Stimulated activated CD4-positive, alpha-beta T cell treated with anti-CD3 and anti-CD28 coated beads, Interleukin-12 subunit alpha, Interleukin-12 subunit beta, amount 100 ng/mL, for 48 hours (primary cell): ENCODE measurements around the gene PLD1.

ENCODE experiments used
- DNase-seq, 3 donors: peaks; one replicate each; pipeline ENCODE4 v3.0.0-alpha.2; 2020; ENCODE audit warnings: low read depth in 2 of 3, low spot score in 1 of 3

PLD1 gene

DNA sequence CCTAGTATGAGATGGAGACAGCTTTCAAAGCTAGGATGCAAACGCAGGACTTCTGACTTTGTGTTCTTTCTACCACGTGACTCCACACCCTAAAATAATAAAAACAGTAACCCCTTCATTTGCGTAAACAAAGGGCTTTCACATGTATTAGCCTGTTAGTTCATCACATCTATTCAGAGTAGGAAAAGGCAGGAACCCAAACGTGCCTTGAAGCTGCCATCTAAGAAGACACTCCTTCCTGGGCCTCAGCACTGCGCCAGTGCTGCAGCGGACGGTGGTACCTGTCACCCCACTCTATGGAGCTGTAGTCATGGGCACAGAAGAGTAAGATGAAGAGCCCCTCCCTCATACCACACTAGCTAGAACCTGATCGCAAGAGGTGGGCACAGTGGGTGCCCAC, 34.3 kb downstream of the PLD1 start:
- no peak for DNase-seq

DNA sequence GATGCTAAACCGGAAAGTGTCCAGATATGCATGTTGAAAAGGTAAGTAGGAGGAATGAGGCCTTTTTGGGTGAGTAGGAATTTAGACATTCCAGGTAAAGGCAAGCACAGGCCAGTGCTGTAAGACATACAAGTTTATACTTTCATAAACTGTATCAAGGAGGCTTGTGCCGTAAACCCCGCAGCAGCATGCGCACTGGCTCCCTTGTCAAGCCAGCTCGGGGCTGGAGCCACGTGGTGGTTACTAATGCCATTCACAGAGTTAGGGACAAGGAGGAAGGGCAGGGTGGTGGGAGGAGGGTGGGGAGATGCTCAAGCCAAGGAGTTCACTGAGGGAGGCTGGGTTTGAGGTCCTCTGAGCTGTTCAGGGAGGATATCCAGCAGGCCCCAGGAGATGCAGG, 35.8 kb downstream of the PLD1 start:
- DNase-seq = no peak

DNA sequence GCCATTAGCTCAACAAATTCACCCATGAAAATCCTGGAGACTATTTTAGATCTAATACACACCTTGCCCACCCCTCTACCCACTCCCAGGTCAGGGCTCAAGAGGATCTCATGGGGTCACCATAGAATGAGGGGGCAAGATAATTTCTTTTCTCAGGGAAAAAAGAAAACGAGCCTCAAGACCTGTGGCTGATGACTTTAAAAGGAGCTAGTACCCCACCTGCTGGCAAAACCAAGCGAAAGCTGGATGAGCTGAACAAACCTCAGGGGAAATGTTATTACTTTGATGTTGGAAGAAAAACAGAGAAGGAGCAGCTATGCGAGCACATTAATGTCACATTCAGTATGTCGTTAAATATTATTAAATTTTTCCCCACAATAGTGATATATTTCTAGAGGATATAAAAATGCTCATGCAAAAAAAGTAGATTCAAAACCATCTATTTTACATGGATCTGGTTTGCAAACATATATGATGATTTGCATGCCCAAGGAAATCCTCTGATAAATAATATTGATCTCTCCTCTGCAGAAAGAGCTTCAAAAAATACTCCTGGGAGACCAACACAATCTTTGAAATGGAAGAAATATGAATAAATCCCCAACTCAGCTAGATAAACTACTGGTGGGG, 37.7 kb downstream of the PLD1 start:
- peak; percentile 11 to 40 (median 19) for DNase-seq

DNA sequence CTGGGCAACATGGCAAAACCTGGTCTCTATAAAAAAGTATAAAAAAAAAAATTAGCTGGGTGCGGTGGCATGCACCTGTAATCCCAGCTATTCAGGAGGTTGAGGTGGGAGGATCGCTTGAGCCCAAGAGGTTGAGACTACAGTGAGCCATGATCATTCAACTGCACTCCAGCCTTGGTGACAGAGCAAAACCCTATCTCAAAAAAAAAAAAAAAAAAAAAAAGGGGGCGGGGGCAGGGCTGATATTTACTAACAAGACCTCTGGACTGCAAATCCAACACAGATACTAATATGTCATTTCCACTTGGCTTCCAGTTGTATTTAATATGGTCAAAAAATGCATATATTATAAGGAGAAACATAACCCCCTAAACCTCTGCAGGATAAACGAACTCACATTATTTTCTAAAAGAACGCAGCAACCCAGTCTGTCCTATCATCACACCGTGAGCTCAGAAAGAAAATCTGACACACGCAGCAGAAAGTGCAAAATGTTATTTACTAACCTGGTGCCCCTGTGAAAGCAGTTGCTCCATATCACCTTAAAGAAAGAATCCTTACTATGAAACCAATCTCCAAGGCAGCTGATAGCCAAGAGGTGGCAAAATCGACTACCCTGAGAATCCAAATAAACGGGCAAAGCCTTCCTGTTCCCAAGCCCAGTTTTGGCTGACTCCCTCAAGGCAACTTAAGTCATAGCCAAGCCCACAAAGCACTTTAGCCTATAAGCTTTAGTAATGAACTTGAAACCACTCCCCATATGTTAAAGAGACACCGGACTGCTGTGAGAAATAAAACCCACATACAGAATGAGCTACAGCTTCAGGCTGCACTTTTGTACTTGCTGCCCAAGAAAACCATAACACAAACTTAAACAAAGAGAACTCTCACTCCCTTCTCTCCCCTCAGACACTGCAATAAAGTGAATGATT, 39.3 kb downstream of the PLD1 start:
- DNase-seq = no peak

DNA sequence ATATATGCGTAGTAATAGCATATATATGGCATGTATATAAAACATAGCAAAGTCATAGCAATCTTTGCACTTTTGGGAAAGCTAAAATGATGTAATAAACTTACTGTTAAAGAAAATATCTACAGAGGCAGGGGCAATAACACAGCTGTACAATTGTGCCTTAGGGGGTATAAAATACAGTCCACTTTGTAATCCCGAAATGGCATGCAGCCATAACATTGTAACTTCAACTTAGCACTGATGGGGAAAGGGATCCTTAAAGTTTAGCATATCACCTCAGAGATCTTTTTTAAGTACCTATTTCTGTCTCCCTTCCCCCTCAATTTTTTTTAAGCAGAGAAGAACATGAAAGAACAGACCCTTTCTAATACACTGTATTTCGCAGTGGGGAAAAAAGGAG, 40.8 kb downstream of the PLD1 start:
- no peak for DNase-seq

DNA sequence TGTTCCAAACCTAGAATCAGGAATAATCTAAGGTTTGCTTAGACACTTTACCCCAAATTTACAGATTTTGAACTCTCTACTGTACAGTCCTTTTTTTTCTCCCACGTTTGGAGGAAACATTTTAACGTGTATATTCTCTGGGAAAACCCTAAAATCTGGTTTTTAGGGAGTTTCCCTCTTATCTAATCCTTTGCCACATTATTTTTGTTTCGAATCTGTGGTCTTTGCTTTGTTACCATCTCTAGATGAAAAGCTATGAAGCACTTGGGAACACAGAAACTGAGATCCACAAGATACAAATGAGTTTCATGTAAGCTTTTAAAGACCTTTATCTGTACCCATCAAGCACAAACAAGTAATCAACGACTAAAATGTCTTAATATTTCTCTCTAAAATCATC, 41.3 kb downstream of the PLD1 start:
- no peak for DNase-seq

DNA sequence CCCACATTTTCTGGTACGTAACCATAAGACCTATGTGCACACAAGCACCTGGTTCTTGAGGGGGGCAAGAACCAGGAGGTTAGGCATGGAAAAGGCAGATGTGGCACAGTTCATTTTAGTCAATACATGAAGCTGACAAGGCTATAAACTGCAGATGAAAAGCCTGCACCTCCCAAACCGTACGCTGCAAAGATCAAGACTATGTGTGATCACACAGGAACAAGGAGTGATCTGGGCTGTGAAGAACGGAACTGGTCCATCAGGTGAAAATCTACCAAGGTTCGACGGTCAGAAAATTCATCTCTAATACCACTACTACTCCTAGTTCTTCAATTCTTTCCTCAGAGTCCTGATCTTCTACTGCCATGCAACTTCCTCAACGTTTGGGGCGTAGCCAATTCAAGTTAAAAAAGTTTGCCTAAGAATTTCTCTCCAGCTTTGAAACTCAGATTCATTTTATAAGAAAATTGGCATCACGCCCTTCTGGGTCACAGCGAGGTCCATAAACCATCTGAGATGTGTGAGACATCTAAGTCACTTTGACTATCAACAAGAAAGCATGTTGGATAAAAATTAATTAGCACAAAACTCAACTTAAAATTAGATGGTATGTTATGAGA, 41.9 kb downstream of the PLD1 start:
- no peak for DNase-seq

DNA sequence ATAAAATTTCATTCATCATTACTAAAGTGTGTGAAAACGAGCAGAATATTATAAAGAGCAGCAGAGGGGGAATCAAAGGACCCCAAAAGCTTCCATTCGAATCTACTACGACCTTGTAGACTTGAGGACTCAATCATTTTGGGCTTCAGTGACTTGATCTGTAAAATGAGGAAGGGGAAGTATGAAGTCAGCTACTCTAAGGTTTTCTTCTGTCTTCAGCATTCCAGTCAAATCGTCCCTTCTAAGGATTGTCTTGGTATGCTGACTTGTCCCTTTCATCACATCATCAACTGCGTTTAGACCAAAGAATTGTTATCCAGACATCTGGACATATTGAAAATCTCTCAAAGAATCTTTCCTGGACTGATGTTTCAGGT, 44.8 kb downstream of the PLD1 start:
- no peak for DNase-seq

DNA sequence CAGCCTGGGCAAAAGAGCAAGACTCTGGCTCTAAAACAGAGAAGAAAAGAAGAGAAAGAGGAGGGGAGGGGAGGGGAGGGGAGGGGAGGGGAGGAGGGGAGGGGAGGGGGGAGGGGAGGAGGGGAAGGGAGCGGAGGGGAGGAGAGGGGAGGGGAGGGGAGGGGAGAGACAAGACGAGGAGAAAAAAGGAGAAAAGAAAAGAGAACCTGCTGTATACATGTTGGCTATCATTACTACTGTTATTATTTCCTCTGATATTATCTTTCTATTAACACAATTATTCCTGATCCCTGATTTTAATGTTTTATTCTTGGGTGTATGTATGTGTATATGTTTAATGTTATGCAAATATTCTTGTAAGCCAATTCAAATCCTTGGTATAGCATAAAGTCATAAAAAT, 46.9 kb downstream of the PLD1 start:
- DNase-seq = no peak

DNA sequence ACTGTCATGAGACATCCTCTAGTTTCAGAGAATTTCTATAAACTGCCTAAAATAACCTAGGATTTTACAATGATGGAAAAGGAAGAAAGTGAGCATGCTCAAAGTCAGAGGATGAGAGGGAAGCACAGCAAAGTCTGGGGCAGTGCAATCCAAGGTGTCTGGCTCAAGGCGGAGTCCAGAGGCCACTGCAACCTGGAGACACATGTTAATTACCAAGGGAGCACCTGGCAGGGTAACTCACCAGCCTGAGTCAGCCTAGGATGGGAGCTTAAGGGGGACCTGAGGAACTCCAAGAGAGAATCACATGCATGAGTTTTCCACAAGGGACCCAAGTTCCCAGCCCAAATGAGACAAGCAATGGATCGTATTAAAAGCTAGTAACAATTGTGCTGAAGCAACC, 49.8 kb downstream of the PLD1 start:
- DNase-seq = no peak

DNA sequence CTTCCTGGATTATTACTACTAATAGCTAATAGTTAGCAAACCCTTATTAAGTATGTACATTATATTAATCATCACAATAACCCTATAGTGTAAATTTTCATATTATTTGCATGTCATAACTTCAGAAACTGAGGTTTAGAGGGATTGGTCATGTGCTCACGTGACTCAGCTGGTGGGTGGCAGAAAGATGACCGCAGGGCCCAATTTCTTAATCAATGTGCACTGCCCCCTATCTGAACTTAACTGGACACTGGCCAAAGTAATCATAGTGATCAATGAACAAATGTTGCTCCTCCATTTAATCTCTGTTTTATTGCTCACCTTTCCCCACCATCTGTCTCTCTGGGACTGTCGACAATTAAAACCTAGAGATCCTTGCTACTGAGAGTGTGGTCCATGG, 52.2 kb downstream of the PLD1 start:
- no peak for DNase-seq

DNA sequence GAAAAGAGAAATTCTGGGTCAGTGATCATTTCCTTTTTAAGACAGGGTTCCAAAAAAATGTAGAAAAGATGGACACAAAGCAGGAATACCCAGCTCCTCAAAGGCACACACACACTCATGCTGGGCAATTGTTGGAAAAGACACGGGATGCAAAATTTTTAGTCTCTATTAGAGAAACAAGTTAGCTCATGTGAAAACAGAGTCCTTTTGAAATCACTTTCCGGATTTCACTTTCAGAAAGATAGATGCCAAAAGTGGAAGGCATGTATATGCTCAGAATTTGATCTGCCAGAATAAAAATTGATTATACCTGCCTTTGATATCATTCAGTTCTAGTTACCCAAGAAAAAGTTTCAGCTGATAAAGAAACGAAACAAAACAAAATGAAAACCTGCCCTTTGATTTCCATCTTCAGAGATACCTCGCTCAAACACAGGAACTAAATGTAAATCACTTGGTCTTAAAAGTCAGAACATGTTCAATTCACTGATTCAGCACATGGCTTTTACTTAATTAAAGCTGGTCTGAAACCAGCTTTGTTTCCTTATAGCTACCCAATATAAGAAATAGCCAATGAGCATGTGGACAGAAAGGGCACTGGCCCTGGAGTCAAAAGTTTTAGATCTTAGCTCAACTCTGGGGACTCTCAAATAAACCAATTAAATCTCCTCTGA, 52.8 kb downstream of the PLD1 start:
- DNase-seq = no peak

DNA sequence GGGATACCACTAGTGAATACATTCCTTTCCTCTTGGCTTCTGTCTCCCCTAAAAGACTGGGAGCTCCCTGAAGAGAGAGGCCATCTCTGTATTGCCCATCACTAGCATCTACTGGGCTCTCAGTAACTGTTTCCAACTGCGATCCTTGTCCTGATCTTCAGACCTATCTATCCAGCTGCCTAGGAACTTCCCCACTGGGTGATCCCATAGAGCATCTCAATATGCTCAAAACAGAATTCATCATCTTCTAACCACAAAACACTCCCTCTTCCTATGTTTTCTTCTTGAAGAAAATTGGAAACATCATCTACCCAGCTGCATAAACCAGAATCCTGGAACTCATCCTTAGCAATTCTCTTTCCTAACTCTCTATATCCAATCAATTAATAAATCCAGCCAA, 54.6 kb downstream of the PLD1 start:
- DNase-seq = no peak

DNA sequence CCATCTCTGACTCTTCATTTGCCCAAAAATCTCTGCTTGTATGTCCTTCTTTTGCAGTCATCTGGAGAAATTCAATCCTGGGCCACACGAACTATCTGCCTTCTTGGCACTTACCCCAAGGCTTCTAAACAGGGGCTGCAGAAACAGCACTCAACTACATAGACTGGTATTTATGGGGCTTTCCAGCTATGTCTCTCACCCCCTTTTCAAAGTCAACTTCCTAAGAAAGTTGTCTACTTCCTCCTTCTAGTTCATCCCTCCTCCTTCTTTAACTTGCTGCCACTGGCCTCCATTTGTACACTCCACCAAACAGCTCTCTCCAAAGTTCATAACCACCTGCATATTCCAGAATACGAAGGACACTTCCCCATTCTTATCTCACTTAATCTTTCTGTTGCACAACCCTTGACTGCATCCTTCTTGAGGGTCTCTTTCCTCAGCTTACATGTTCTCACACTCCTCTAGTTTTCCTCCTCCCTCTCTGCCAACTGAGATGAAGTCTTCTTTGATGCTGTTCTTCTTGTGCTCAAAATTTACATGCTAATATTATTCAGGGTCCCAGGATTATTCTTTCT, 55.2 kb downstream of the PLD1 start:
- no peak for DNase-seq

DNA sequence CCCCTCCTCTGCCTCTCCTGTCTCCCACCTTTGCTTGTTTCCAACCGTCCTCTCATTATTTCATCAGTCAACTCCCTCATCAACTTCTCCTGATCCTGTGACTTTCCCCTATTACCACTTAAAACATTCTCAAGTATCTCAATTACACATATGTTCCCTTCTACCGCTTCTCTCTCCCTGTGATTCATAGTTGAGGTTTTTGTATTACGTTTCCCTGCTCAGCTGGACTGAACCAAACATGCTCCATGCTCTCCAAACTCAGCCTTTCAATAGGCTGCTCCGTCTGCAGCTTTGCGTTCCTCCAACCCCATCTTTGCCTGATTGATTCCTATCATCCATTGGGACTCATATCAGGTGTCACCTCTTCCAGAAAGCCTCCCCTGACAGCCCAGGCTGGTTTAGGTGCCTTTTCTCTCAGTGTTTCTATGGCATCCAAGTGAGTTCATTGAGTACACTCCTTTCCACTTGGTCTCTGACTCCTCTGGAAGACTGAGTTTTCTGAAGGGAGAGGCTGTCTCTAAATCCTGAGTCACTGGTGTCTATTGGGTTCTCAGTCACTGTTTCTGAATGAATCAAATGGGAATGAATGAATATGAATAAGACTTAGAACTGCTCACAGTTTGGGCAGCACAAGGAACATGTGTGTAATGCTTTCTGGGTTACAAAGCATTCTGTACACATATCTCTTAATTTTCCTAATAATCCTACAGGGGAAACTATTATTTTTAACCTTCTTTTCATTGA, 56.4 kb downstream of the PLD1 start:
- no peak for DNase-seq

DNA sequence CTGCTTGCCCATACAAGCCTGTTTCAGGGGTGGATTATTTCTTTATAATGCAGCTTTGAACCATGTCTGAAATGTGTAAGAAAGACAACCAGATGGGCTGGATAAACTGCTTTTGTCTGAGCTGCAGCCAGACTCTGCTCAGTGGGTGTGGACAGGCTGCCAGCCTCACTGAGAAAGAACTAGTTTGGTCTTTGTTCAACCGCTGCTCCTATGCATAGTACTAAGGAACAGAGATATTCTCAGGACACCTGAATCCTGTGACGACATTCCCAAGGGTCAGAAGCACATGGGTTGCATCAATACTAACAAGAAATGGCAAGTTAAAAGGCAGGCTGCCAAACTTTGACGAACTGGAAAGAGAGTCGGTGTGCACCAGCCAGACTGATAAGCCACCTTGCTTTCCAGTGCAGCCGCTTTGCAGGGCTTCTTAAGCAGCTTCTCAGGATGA, 57.2 kb downstream of the PLD1 start:
- no peak for DNase-seq

DNA sequence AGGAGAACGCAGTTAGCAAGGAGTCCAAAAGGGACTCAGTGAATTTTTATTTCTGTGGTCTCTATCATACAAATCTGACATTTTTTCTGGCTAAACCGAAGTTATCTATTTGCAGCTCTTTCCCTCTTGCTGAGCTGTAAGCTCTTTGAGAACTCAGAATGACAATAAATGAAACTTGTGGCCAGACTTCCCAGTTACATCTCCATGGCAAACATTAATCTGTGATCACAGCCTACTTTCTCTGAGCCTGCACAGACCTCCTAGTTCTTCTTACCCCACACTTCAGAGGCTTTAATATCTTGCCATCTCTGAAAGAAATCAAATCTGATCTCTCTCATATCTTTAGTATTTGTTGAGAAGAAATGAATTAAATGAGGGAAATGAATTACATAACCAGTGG, 58.0 kb downstream of the PLD1 start:
- no peak for DNase-seq

DNA sequence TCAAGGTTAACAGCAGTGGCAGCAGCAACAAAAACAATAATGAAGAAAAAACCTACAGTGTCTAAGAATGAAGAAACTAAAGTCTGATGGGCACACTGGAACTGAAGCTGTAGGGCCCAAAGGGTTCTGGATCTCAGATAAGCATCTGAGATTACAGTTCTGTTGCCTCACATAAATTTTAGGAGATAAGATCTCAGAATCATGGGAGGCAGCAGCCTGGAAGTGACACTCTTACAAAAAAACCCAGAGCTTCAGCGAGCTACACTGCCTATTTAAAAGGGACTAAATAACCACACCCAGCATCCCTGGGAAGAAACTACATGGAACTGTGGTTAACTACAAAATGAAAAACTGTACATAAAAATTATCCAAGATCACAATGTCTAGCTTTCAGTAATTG, 61.2 kb downstream of the PLD1 start:
- DNase-seq = no peak

DNA sequence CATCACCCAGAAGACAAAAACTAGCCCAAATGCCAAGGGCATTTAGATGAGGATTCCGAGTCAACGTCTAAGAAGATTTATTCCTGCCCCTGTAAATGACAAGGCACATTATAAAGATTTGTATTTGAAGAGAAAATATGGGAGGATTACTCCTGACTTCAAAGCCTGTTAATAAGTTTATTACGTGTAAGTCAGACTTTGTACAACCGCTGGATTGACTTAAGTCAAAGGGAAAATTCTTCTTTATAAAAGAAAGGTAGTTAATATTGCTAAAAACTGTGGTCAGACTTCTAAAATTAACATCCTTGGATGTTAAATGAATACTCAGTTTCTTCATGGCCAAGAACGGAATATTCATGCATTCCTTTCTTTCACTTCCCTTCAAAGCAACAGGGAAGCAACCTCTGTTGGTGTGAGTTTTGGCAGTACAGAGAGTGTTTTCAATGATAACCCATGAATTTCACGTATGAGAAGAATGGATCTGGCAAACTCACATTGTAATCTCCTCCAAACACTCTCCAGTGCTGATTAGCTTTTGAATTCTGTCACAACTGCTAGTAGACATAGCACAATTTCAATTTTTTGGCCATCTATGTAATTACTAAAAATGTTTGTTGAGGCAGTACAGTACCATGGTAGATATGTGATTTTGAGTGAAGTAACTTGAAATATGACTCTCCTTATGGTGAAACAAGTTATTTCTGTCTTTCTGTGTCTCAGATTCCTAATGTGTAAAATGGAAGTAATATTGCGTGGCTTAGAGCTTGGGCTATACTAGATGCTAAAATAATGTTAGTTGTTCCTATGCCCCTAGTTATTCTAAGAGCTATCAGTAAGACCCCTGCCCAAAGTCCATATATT, 62.0 kb downstream of the PLD1 start:
- no peak for DNase-seq
